HTERT RPE-1 (cell line): ENCODE data around the gene KIF3A.

Source experiments
- in situ Hi-C: fragments of 300-500 bp; cut with MboI; formaldehyde crosslinking; loops from 4 replicates; pipeline ENCODE4 v1.14.3; 2020; ENCODE audit warnings: low sequenced_read_pairs

The KIF3A gene

GRCh38 chr5:132736853-132737833 is at the start of gene KIF3A:
Gene KIF3A (minus strand): TSS chr5:132737546. CDS start chr5:132737419, 127 bp downstream.
- in situ Hi-C loops, result no loop called here

- in situ Hi-C loops, result no loop called here
Measured at GRCh38 chr5:132787076-132787475, 49.7 kb upstream of the KIF3A start.

GRCh38 chr5:132785864-132786263 is 48.5 kb upstream of the KIF3A start:
- in situ Hi-C loops, result no loop called here

GRCh38 chr5:132785365-132785764 is 48.0 kb upstream of the KIF3A start:
- in situ Hi-C loops, result no loop called here

GRCh38 chr5:132782101-132782500 is 44.8 kb upstream of the KIF3A start:
- in situ Hi-C loops, result no loop called here

- in situ Hi-C loops, result no loop called here
Measured at GRCh38 chr5:132781029-132781428, 43.7 kb upstream of the KIF3A start.

GRCh38 chr5:132780577-132780976 is 43.2 kb upstream of the KIF3A start:
- in situ Hi-C loops, result no loop called here

- in situ Hi-C loops, result no loop called here
Measured at GRCh38 chr5:132779961-132780360, 42.6 kb upstream of the KIF3A start.

GRCh38 chr5:132778856-132779255 is 41.5 kb upstream of the KIF3A start:
- in situ Hi-C loops, result no loop called here

- in situ Hi-C loops, result no loop called here
Measured at GRCh38 chr5:132778129-132778528, 40.8 kb upstream of the KIF3A start.

- in situ Hi-C loops, result no loop called here
Measured at GRCh38 chr5:132777209-132778069, 40.1 kb upstream of the KIF3A start, which contains the start of gene SEPTIN8. Gene SEPTIN8 (minus strand): TSS chr5:132777239. CDS start chr5:132777137, 102 bp downstream.

- in situ Hi-C loops, result no loop called here
Measured at GRCh38 chr5:132776938-132777208, 39.5 kb upstream of the KIF3A start.

GRCh38 chr5:132776131-132776937 is 39.0 kb upstream of the KIF3A start:
- in situ Hi-C loops, result no loop called here

GRCh38 chr5:132775476-132775961 is 38.2 kb upstream of the KIF3A start:
- in situ Hi-C loops, result no loop called here

- in situ Hi-C loops, result no loop called here
Measured at GRCh38 chr5:132774896-132775295, 37.5 kb upstream of the KIF3A start.

GRCh38 chr5:132774406-132774805 is 37.1 kb upstream of the KIF3A start:
- in situ Hi-C loops, result no loop called here

GRCh38 chr5:132773601-132774355 is 36.4 kb upstream of the KIF3A start:
- in situ Hi-C loops, result no loop called here

- in situ Hi-C loops, result no loop called here
Measured at GRCh38 chr5:132773114-132773513, 35.8 kb upstream of the KIF3A start.

GRCh38 chr5:132772291-132773070 is 35.1 kb upstream of the KIF3A start:
- in situ Hi-C loops, result no loop called here
